DMS114 treated with DMSO at 0.1 percent for 48 hours (cell line): ENCODE results near the gene WNT3.

Experiments used
- DNase-seq: peaks from one replicate; lab custom pipeline; 2025; ENCODE audit not compliant: unreplicated experiment; lab: John Stamatoyannopoulos, UW

The WNT3 gene

DNA sequence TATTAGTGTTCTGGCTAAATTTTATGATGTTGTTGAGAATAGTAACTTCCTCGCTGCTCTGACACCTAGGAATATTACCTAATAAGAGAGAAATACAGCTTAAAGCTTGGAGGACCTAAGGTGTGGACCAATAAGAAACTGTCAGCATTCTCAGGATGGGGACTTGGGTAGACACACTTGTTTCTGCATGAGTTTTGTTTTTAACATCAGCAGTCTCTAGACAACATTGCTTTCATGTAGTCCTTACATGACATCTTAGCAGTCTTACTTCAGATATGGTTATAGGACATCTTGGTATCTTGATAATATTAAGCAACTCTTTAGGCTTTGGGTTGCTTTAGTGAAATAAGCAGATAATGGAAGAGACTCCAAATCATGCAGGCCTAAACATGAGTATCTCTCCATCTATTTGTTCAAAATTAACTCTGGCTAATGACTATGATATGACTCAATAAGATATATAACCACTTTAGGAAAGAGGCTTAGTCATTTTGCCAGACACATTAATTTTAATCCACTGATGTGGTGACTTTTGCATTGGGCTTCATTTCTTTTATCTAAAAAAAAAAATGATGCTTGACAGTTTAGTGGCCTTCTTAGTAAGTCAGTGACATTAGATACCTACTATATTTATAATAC lies 84.5 kb downstream of the WNT3 start:
- DNase-seq, result no peak

DNA sequence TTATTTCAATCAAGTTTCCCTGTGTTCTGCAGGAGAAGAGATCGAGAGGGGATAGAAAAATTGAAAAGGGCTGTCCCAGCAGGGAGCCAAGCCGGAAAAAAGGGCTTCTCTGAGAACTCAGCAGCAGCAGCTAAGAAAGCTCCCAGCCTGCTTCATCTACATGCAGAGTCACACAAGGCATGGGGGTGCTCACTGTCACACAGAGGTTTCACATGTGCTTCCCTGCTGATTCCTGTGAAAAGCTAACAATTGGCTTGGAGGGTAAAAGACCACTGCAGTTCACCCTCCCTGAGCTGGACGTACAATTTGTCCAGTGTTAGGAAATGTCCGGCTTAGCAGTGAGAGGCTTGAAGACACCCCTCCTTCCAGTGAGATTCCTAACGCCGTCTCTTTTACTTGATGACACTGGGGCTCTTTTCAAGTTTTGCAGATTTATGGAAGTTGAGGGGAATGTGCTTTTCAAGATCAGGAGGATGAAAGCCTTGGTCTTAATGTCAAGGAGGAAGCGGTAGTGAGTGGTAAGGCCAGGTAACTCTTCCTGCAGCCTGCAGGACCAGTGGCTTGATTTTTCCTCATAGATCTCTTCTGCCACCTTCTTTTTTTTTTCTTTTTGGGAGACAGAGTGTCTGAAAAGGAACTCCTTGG lies 85.6 kb downstream of the WNT3 start:
- DNase-seq, result no peak

DNA sequence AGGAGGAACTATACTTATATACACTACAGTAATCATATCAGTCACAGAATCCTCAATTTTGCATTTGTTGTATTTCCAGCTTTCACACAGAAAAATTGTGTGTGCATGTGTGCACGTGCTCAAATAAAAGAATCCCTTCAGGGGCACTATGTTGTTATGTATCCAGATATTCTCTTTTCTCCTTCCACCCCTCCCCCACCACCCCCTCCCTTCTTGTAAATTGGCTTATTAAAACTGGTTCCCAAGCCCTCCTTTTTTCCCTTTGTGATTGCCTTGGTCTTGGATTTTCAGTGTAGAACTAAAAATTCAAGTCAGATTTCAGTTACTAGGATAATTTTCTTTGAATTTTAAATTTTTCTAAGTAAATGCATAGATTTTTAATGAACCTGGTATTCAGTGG lies 86.3 kb downstream of the WNT3 start:
- DNase-seq, result no peak

DNA sequence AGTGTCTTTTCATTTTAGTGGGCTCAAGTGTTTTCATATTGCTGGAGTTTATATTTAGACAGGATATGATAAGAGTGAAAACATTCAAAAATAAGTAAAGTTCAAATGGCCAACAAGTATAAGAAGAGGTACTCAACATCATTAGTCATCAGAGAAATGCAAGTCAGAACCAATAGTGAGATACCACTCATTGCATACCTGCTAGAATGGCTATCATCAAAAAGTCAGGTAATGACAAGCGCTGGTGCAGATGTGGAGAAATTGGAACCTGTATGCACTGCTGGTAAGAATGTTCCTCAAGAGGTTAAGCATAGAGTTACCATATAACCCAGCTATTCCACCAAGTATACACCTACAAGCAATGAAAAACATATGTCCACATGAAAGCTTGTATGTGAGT lies 87.8 kb downstream of the WNT3 start:
- no peak for DNase-seq

DNA sequence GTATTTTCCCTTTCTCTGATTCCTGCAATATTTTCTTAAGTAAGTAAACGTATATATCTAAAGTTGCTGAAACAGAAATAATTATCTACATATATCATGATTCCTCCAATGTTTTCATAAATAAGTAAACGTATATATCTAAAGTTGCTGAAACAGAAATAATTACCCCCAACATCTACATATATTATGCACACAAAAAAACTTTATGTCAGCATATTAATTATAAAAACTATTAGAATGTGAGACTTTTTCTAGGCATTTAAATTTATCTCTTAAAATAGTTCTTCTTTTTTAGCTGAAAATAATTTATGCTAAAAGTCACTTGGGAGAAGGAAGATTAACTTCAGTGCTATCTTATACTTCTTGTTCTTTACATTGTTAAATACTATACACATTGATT lies 88.5 kb downstream of the WNT3 start:
- no peak for DNase-seq

DNA sequence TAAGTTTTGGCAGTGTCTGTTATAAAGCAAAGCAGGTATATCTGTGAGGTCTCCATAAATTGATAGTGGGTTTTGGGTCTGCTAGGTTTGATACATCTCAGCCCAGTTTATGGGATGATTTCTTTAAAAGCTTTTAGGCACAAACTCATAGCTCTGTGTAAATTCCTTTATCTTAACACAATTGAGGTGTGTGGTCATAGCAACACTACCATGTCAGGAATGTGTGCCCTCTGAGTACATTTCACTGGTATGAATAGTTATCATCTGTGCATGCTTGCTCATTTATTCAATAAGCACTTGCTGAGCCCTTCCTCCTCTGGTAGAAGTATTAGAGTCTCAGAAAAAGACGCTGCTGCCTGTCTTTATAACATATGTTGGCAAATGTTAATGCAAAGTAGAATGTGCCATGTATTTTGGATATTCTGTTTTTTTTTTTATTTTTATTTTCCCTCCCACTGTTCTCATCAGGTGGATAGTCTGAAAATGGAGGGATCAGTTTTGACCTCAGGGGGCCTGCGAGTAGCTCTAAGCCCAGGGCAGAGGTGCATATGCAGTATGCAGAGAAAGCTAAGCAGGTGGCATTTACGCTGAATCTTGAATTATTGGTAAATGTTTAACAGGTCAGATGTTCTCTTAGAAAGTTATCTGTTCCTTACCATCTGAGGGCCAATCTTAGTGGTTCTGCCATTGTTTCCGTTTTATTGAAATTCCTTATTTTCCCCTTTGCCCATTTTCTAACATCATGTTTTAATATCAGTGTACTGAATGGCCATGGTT lies 90.7 kb downstream of the WNT3 start:
- DNase-seq, result no peak

DNA sequence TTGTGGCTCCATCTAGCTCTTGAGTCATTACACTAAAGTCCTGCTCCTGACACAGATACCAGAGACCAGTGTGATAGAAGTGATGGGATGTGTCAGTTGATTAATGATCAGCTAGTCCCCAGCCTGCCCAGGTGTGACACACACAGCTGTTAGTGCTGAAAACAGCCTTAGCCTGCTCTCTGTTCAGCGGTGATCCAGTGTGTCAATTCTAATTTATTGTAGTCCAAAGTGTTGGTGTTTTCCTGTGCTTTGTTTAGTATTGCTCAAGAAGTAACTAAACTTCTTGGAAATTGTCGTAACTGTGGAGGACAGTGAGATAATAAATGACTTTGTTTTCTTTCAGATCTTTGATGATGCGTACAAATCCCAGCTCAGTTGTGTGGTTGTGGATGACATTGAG lies 92.3 kb downstream of the WNT3 start:
- no peak for DNase-seq

DNA sequence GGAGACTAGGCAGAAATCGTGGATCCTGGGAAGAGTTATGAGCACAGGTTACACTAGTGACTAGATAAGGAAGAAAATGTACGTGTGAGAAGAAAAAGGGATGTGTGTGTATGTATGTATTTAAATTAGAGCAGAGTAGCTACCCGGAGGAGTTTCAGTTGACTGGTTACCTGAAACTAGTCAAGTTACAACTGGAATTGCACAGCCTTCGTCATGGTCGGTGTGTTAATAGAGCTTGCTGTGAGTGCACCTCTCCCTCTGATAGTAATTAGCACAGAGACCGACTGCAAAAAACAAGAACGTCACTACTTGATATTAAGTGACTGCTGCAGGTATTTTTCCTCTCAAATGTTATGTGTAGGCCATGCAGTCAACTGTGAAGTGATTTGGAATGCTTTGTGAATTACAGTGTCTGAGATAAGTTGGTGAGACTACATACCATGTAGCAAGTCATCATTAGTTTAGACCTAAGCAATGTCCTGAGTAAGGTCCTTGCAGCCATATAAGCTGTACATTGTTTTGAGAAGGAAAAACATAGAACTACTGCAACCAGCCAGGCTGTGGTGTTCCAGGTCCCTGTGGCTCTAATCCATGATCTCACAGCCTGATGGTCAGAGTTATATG lies 95.7 kb downstream of the WNT3 start:
- DNase-seq, result no peak

DNA sequence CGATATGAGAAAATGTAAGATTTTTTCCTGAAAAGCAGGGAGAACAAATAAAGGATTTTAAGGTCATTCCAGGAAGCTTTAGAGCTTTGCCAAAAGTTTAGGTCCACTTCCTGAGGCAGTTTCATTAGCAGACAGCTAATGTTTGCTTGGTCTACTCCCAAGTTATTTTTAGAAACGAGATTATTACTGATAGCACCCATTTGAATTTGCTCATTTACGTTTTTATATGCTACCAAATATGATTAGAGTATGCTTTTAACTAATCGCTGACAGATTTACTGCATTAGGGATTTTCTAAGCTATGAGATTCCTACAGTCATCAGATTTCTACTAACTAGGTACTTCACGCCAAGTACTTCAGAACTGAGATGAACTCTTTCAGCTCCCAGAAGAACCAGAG lies 98.1 kb downstream of the WNT3 start:
- DNase-seq, result no peak

DNA sequence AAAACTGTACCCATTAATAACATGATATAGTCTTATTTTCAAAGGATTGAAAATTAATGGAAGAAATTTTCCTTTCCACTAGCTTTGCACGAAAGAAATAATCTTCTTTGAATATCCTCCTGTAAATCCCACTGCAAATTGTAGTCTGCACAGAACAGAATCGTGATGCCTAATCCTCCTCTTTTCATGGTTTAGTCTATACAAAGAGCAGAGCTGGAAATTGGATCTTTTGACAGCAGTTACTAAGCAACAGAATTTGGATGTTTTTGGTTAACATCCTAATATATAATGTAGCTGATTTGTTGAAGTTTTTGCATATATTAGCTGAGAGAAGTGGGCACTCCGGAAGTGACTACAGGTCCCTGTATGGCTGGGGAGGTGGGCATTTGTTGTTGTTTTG lies 98.6 kb downstream of the WNT3 start:
- DNase-seq, result no peak

DNA sequence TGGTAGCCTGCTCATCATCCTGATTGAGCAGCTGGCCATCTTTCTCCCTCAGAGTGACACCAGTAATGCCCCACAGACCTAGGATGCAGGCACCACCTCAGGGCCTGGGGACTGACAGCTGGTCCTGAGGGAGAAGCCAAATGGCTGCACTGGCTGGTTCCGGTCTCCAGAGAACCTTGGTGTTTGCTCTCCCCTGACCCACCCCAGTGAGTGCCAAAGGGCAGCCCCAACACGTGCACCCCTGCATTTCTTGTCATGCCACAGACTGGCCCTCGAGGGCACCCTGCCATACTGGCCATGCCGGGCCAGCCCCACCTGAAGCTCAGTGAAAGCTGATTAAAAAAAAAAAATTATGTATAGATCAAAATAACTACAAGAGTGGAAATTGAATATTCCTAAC lies 100.5 kb downstream of the WNT3 start:
- DNase-seq, result no peak
